CD4-positive, alpha-beta T cell (primary cell): Measurements from ENCODE around the gene RASGRF2. TPM values are rescaled to one million over a fixed set of nuclear protein-coding genes. Genes with fewer than 3 reads are reported as not detected.
A peak's percentile ranks its signal among the peaks of the same experiment; 100 is the strongest.

Source experiments
- ATAC-seq: fragments of 200-7000 bp; cut with Tn5 transposase; one replicate; pipeline ENCODE4 v1.10.0; 2022; ENCODE audit warnings: mild to moderate bottlenecking; ENCODE audit not compliant: poor library complexity
- CTCF ChIA-PET: fragments of 350-600 bp; sonication (Branson Sonifier 250); formaldehyde crosslinking; loops from one replicate; lab custom pipeline; 2021; ENCODE audit warnings: antibody characterized with exemption, inconsistent platforms; lab: Charles Lee
- POLR2A ChIA-PET: fragments of 350-600 bp; sonication (Branson Sonifier 250); formaldehyde crosslinking; loops from one replicate; lab custom pipeline; 2021; ENCODE audit warnings: antibody characterized with exemption, inconsistent platforms; lab: Charles Lee
- DNase-seq, 14 experiments: peaks; one replicate each; pipeline ENCODE4 v3.0.0-alpha.2; 2013 to 2020; ENCODE audit warnings: mixed read lengths in 2 of 14
- H3K27ac ChIP-seq, 2 donors: one replicate each; pipeline versions ENCODE4 v1.5.1 to v1.7.0; 2013; ENCODE audit warnings: low read length in 2 of 2, low read depth in 1 of 2, mild to moderate bottlenecking in 1 of 2
- H3K27me3 ChIP-seq, 2 experiments: 1 replicate in 1 of 2; 2 replicates in 1 of 2; pipeline versions ENCODE4 v1.6.1 to v1.7.0; 2013; ENCODE audit warnings: low read length in 2 of 2, control low read depth in 1 of 2, mild to moderate bottlenecking in 1 of 2, moderate library complexity in 1 of 2; ENCODE audit not compliant: insufficient read depth in 2 of 2, control insufficient read depth in 1 of 2
- H3K36me3 ChIP-seq: one replicate; pipeline ENCODE4 v1.6.1; 2013; ENCODE audit warnings: low read length, control low read depth; ENCODE audit not compliant: insufficient read depth
- H3K4me1 ChIP-seq: one replicate; pipeline ENCODE4 v1.6.1; 2013; ENCODE audit warnings: low read length, control low read depth; ENCODE audit not compliant: insufficient read depth
- H3K4me3 ChIP-seq: one replicate; pipeline ENCODE4 v1.5.1; 2013; ENCODE audit warnings: mild to moderate bottlenecking, low read length, moderate library complexity
- H3K9me3 ChIP-seq, 2 experiments: 1 replicate in 1 of 2; 2 replicates in 1 of 2; pipeline versions ENCODE4 v1.6.1 to v1.7.0; 2013; ENCODE audit warnings: low read length in 2 of 2, mild to moderate bottlenecking in 2 of 2, control low read depth in 1 of 2, moderate library complexity in 1 of 2; ENCODE audit not compliant: control insufficient read depth in 1 of 2, insufficient read depth in 1 of 2
- H3K27ac Mint-ChIP-seq: one replicate; pipeline ENCODE4 v1.8.0; 2020; ENCODE audit warnings: mixed read lengths
- H3K27me3 Mint-ChIP-seq: one replicate; pipeline ENCODE4 v1.8.0; 2021; ENCODE audit warnings: mixed read lengths
- H3K36me3 Mint-ChIP-seq: one replicate; pipeline ENCODE4 v1.8.0; 2021; ENCODE audit warnings: low read depth, mixed read lengths
- H3K4me1 Mint-ChIP-seq: one replicate; pipeline ENCODE4 v1.8.0; 2021; ENCODE audit warnings: low read depth, mixed read lengths
- H3K4me3 Mint-ChIP-seq: one replicate; pipeline ENCODE4 v1.8.0; 2020; ENCODE audit warnings: mild to moderate bottlenecking, mixed read lengths
- H3K9me3 Mint-ChIP-seq: one replicate; pipeline ENCODE4 v1.8.0; 2020; ENCODE audit warnings: mixed read lengths
- CTCF ChIP-seq: fragments of 200-600 bp; IDR thresholded peaks from one replicate; pipeline ENCODE4 v1.8.0; 2022; ENCODE audit warnings: antibody characterized with exemption, mild to moderate bottlenecking
- intact Hi-C, 2 experiments: fragments of 100-400 bp; cut with DNase I in 1 of 2; cut with micrococcal nuclease in 1 of 2; formaldehyde crosslinking; loops; one replicate each; pipeline versions ENCODE4 v1.15.1 to v1.9.0; 2023 to 2025; cut with DNase I, micrococcal nuclease
- total RNA-seq, 174 experiments: library from RNA in 2 of 174; stranded (reverse) in 2 of 174; gene quantifications; one replicate each; pipeline ENCODE4 v1.2.3 and lab custom pipeline; 2021 to 2026

Gene RASGRF2
- total RNA-seq, 2 experiments from 2014 or later = 21.9 to 24.9 TPM

- ChIA-PET CTCF (interaction anchor here (0.7 to 1.9 kb wide), 6 partner anchors 15 to 163 kb away, joined by 3 to 15 read pairs (median 4); no protein-coding TSS in a partner anchor), POLR2A (interaction anchor here (0.6 to 6.0 kb wide), 7 partner anchors 28 to 305 kb away, joined by 3 to 82 read pairs (median 3); partner anchors contain the start of gene DHFR)
- Histone ChIP-seq H3K4me1 (peaks cover 31% of the 10 kb centered on the region), H3K4me3 (peak overlapping the region; percentile 84), H3K9me3 (no peaks in the 10 kb centered on the region), H3K36me3 (no peaks in the 10 kb centered on the region), H3K27me3 (no peaks in the 10 kb centered on the region), H3K27ac (peak overlapping the region in 1 of 2 donors; percentile 43)
- H3K4me1 Mint-ChIP-seq = peaks cover 77% of the 10 kb centered on the region
- no peaks in the 10 kb centered on the region for H3K27me3 Mint-ChIP-seq
- H3K36me3 Mint-ChIP-seq = peaks cover 10% of the 10 kb centered on the region
- ATAC-seq = peak; percentile 25
- H3K9me3 Mint-ChIP-seq = no peaks in the 10 kb centered on the region
- TF ChIP-seq CTCF = no peak
- peak overlapping the region; percentile 93 for H3K4me3 Mint-ChIP-seq
- peak overlapping the region; percentile 88 for H3K27ac Mint-ChIP-seq
- peak; percentile 27 to 79 (median 46) for DNase-seq
- intact Hi-C loops = loop anchor here (2.0 to 5.0 kb wide), 4 partner anchors 46 to 147 kb away; no protein-coding TSS in a partner anchor
Observed at GRCh38 chr5:80960531-80961375, 590 bp downstream of the RASGRF2 start.

- Histone ChIP-seq H3K9me3 (no peaks in the 10 kb centered on the region), H3K4me1 (peaks cover 31% of the 10 kb centered on the region), H3K27ac (peak overlapping the region in 1 of 2 donors; percentile 13), H3K4me3 (peak overlapping the region; percentile 84), H3K36me3 (no peaks in the 10 kb centered on the region), H3K27me3 (no peaks in the 10 kb centered on the region)
- POLR2A ChIA-PET = interaction anchor here (0.6 to 6.0 kb wide), 2 partner anchors 45 to 147 kb away, joined by 3 to 82 read pairs; no protein-coding TSS in a partner anchor
- DNase-seq (peak in 12 of 14 experiments; percentile 5 to 74 (median 36)), ATAC-seq (peak; percentile 52)
- Mint-ChIP-seq H3K27ac (peak overlapping the region; percentile 88), H3K36me3 (peaks cover 10% of the 10 kb centered on the region), H3K4me1 (peaks cover 76% of the 10 kb centered on the region), H3K4me3 (peak overlapping the region; percentile 93), H3K9me3 (no peaks in the 10 kb centered on the region), H3K27me3 (no peaks in the 10 kb centered on the region)
- intact Hi-C loops = loop anchor here (2.0 to 5.0 kb wide), 4 partner anchors 45 to 146 kb away; no protein-coding TSS in a partner anchor
- no peak for TF ChIP-seq CTCF
- CTCF ChIA-PET = interaction anchor here (0.7 to 1.9 kb wide), 6 partner anchors 14 to 162 kb away, joined by 3 to 15 read pairs (median 4); no protein-coding TSS in a partner anchor
Observed at GRCh38 chr5:80961376-80962281, 1.5 kb downstream of the RASGRF2 start.
